ENCODE measurements around the gene CD2BP2.

The CD2BP2 gene

DNA sequence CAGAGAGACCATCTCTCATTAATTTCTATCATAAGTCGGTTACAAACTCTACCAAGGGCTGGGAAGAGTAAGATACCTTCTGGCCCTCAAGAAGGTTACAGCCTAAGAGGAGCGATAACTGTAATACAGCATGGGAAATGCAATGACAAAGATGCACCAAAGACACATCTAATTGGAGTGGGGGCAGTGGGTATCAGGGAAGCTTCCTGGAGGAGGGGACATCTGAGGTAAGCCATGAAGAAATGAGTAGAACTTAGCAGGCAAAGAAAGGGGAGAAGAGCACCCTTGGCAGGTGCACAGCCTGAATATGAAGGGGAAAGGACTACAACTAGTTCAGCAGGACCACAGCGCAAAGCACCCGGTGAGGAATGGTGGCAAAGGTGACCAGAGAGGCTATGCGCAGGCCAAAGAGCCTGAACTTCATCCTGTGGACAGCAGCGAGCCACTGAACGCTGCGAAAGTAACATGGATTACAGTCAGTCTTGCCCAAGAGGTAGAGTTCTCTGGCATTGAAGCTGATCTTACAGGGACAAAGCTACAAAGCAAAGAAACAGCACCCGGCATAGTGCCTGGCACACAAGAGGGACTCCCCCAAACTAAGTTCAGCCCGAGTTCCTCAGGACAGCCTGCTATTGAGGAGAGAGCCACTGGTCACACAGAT, 12.4 kb upstream of the CD2BP2 start:
- no peak for TF ChIP-seq EGR1 (IDR thresholded peaks at IDR 0.05)
- no peak for TF ChIP-seq ZBTB7A (IDR thresholded peaks at IDR 0.05; ENCODE audit: low read depth)
- no peak for TF ChIP-seq CEBPB (IDR thresholded peaks at IDR 0.05)
- TF ChIP-seq, protein P1, sequence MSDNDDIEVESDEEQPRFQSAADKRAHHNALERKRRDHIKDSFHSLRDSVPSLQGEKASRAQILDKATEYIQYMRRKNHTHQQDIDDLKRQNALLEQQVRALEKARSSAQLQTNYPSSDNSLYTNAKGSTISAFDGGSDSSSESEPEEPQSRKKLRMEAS (IDR thresholded peaks at IDR 0.05), result no peak
- no peak for TF ChIP-seq USF1 (IDR thresholded peaks at IDR 0.05)
- TF ChIP-seq REST (IDR thresholded peaks at IDR 0.05; ENCODE audit: low read depth), result no peak
- no peak for TF ChIP-seq EP300 (IDR thresholded peaks at IDR 0.05; ENCODE audit: borderline replicate concordance)
- no peak for TF ChIP-seq FOXM1 (IDR thresholded peaks at IDR 0.05; ENCODE audit: borderline replicate concordance, low read depth)
- TF ChIP-seq CREB1 (IDR thresholded peaks at IDR 0.05; ENCODE audit: low read depth), result no peak
- no peak for TF ChIP-seq RAD21 (IDR thresholded peaks at IDR 0.05; ENCODE audit: low read depth)
- no peak for TF ChIP-seq TEAD4 (IDR thresholded peaks at IDR 0.05)
- TF ChIP-seq TCF12 (IDR thresholded peaks at IDR 0.05; ENCODE audit: low read depth), result no peak
- no peak for TF ChIP-seq TAF1 (IDR thresholded peaks at IDR 0.05; ENCODE audit: low read depth)
- TF ChIP-seq NFIC (IDR thresholded peaks at IDR 0.05), result no peak

DNA sequence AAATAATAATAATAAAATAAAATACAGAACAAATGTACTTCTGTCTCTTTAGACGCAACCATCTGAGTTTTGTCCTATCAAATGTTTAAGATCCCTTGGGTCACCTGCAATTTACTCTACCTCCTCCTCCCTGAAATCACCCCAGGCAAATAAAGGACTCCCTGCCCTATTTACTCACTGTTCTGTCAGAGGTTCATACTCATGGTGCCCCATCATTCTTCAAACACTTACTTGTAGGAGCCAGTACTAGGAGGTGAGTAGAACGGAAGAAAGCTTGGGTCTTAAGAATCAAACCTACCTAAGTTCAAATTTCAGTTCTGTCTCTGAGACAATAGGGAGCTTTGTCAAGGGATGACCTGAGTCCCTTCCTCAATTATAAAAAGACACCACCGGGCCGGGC, 11.4 kb upstream of the CD2BP2 start:
- TF ChIP-seq TEAD4 (IDR thresholded peaks at IDR 0.05) (no peak), ZBTB7A (IDR thresholded peaks at IDR 0.05; ENCODE audit: low read depth) (no peak), EGR1 (IDR thresholded peaks at IDR 0.05) (no peak), YY1 (IDR thresholded peaks at IDR 0.05; ENCODE audit: low read depth) (no peak), NFIC (IDR thresholded peaks at IDR 0.05) (no peak), CEBPB (IDR thresholded peaks at IDR 0.05) (no peak), USF1 (IDR thresholded peaks at IDR 0.05) (no peak)

- TF ChIP-seq CEBPB (IDR thresholded peaks at IDR 0.05), result no peak
- no peak for TF ChIP-seq FOXM1 (IDR thresholded peaks at IDR 0.05; ENCODE audit: borderline replicate concordance, low read depth)
- no peak for TF ChIP-seq ZBTB7A (IDR thresholded peaks at IDR 0.05; ENCODE audit: low read depth)
- TF ChIP-seq YY1 (IDR thresholded peaks at IDR 0.05; ENCODE audit: low read depth), result no peak
- TF ChIP-seq EGR1 (IDR thresholded peaks at IDR 0.05), result no peak
- TF ChIP-seq EP300 (IDR thresholded peaks at IDR 0.05; ENCODE audit: borderline replicate concordance), result no peak
- TF ChIP-seq TAF1 (IDR thresholded peaks at IDR 0.05; ENCODE audit: low read depth), result no peak
- TF ChIP-seq NFIC (IDR thresholded peaks at IDR 0.05), result no peak
- no peak for TF ChIP-seq TCF12 (IDR thresholded peaks at IDR 0.05; ENCODE audit: low read depth)
Measured at GRCh38 chr16:30365200-30365599, 10.1 kb upstream of the CD2BP2 start.

DNA sequence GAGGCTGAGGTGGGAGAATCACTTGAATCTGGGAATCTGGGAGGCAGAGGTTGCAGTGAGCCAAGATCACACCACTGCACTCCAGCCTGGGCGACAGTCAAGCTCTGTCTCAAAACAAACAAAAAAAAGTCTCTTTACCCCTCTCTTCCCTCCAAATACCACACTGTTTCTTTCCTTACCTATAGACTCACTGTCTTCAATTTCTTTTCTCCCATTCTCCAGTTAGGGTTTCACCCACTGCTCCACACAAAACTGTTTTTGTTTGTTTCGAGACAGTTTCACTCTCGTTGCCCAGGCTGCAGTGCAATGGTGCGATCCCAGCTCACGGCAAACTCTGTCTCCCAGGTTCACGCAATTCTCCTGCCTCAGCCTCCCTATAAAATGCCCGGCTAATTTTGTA, 6.1 kb upstream of the CD2BP2 start:
- TF ChIP-seq FOXM1 (IDR thresholded peaks at IDR 0.05; ENCODE audit: borderline replicate concordance, low read depth) (no peak), USF1 (IDR thresholded peaks at IDR 0.05) (no peak), REST (IDR thresholded peaks at IDR 0.05; ENCODE audit: low read depth) (no peak), TEAD4 (IDR thresholded peaks at IDR 0.05) (no peak), CEBPB (IDR thresholded peaks at IDR 0.05) (no peak), CREB1 (IDR thresholded peaks at IDR 0.05; ENCODE audit: low read depth) (no peak), EP300 (IDR thresholded peaks at IDR 0.05; ENCODE audit: borderline replicate concordance) (no peak), RAD21 (IDR thresholded peaks at IDR 0.05; ENCODE audit: low read depth) (no peak), TAF1 (IDR thresholded peaks at IDR 0.05; ENCODE audit: low read depth) (no peak), ZBTB7A (IDR thresholded peaks at IDR 0.05; ENCODE audit: low read depth) (no peak), TCF12 (IDR thresholded peaks at IDR 0.05; ENCODE audit: low read depth) (no peak), NFIC (IDR thresholded peaks at IDR 0.05) (no peak), YY1 (IDR thresholded peaks at IDR 0.05; ENCODE audit: low read depth) (no peak), EGR1 (IDR thresholded peaks at IDR 0.05) (no peak)
- TF ChIP-seq, protein P1 (IDR thresholded peaks at IDR 0.05), result no peak

DNA sequence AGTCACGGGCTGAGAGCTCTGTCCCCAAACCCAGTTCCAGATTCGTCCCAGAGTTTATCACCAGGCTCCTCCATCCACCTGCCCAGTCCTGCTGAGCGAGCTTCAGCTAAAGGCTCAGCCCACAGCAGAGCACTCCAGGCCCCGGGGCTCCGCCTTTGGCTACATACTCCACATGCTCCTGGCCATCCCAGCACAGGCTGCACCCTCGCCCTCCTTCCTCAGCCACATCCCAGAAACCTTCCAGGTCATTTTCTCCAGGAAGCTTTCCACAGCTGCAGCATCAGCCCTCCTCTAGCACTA, 4.7 kb upstream of the CD2BP2 start:
- TF ChIP-seq CREB1 (IDR thresholded peaks at IDR 0.05; ENCODE audit: low read depth) (no peak), NFIC (IDR thresholded peaks at IDR 0.05) (no peak), ZBTB7A (IDR thresholded peaks at IDR 0.05; ENCODE audit: low read depth) (no peak), TEAD4 (IDR thresholded peaks at IDR 0.05) (no peak), TAF1 (IDR thresholded peaks at IDR 0.05; ENCODE audit: low read depth) (no peak), REST (IDR thresholded peaks at IDR 0.05; ENCODE audit: low read depth) (no peak), CEBPB (IDR thresholded peaks at IDR 0.05) (no peak), USF1 (IDR thresholded peaks at IDR 0.05) (no peak), EP300 (IDR thresholded peaks at IDR 0.05; ENCODE audit: borderline replicate concordance) (no peak), TCF12 (IDR thresholded peaks at IDR 0.05; ENCODE audit: low read depth) (no peak), YY1 (IDR thresholded peaks at IDR 0.05; ENCODE audit: low read depth) (no peak)
- TF ChIP-seq, protein P1 (IDR thresholded peaks at IDR 0.05), result no peak

Measured in Ishikawa (cell line).